Measurements from ENCODE around the gene SHANK1.

DNA sequence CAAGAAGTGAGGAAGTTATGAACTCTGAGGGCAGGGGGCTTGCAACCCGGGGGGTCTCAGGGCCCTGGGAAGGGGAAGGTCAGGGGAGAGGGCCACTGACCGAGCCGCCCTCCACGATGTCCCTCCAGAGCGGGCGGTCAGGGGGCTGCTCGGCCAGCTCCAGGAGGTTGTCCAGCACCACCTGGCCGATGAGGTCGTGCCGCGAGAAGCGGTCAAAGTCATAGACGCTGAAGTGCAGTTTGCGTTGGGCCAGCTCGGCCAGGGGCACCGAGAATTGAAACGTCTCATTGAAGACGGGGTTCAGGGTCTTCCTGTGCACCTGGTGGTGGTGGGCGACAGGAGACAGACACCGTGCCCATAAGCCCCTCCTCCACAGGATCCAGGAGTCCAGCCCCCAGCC is 90.4 kb downstream of the SHANK1 start:
- TF ChIP-seq EP300 (IDR thresholded peaks at IDR 0.05) (no peak), POLR2A (IDR thresholded peaks at IDR 0.05) (no peak)
